Smooth muscle cell (in vitro differentiated cells): ENCODE measurements around the gene POGZ. TPM values are rescaled to one million over a fixed set of nuclear protein-coding genes. Genes with fewer than 3 reads are reported as not detected.

Experiments
- DNase-seq: peaks from one replicate; lab custom pipeline; 2025; ENCODE audit not compliant: unreplicated experiment; lab: John Stamatoyannopoulos, UW
- H2AFZ ChIP-seq: fragments of 200-600 bp; sonication (generic); 2 replicates; pipeline ENCODE4 v1.6.0; 2016; ENCODE audit warnings: antibody characterized with exemption, low read depth, mild to moderate bottlenecking
- H3F3A ChIP-seq: fragments of 200-600 bp; sonication (generic); 2 replicates; pipeline ENCODE4 v1.6.0; 2017; ENCODE audit warnings: antibody characterized with exemption, low read depth
- H3K27ac ChIP-seq: fragments of 200-600 bp; sonication (generic); 2 replicates; pipeline ENCODE4 v1.5.1; 2016; ENCODE audit warnings: low read depth, mild to moderate bottlenecking
- H3K27me3 ChIP-seq: fragments of 200-600 bp; sonication (generic); 2 replicates; pipeline ENCODE4 v1.6.1; 2016; ENCODE audit warnings: low read depth, mild to moderate bottlenecking
- H3K36me3 ChIP-seq: fragments of 200-600 bp; sonication (generic); 2 replicates; pipeline ENCODE4 v1.5.1; 2016; ENCODE audit warnings: low read depth
- H3K4me1 ChIP-seq: fragments of 200-600 bp; sonication (generic); 2 replicates; pipeline ENCODE4 v1.5.1; 2016; ENCODE audit warnings: low read depth
- H3K4me2 ChIP-seq: fragments of 200-600 bp; sonication (generic); 2 replicates; pipeline ENCODE4 v1.6.0; 2016; ENCODE audit warnings: mild to moderate bottlenecking
- H3K4me3 ChIP-seq: fragments of 200-600 bp; sonication (generic); 2 replicates; pipeline ENCODE4 v1.5.1; 2016; ENCODE audit warnings: mild to moderate bottlenecking
- H3K79me2 ChIP-seq: fragments of 200-600 bp; sonication (generic); 2 replicates; pipeline ENCODE4 v1.6.0; 2016; ENCODE audit warnings: low read depth, mild to moderate bottlenecking
- H3K9ac ChIP-seq: fragments of 200-600 bp; sonication (generic); 2 replicates; pipeline ENCODE4 v1.6.0; 2016; ENCODE audit warnings: low read depth
- H3K9me3 ChIP-seq: fragments of 200-600 bp; sonication (generic); replicated peaks from 2 replicates; pipeline ENCODE4 v1.5.1; 2016; ENCODE audit warnings: low read depth
- H4K20me1 ChIP-seq: fragments of 200-600 bp; sonication (generic); 2 replicates; pipeline ENCODE4 v1.6.0; 2016; ENCODE audit warnings: low read depth
- WGBS: methylation state at CpG from one replicate; pipeline ENCODE4 v1.1.7; 2016; ENCODE audit warnings: low lambda C conversion rate; 5-methylcytosine and 5-hydroxymethylcytosine counted together
- polyA plus RNA-seq: library from polyadenylated mRNA; unstranded; fragments of >200 nt; fragmentation: Nextera tagmentation; extraction: Ambion mirVana; gene quantifications from 2 replicates; pipeline ENCODE4 v1.2.1, GENCODE V29; 2016
- total RNA-seq: library from RNA; depleted of rRNA; stranded (reverse); fragments of >200 nt; gene quantifications from 2 replicates; pipeline ENCODE4 v1.2.3, GENCODE V29; 2014
- TF ChIP-seq, protein P1 (sequence below): fragments of 200-600 bp; sonication (generic); IDR thresholded peaks from 2 replicates; pipeline ENCODE4 v1.5.1; 2017; ENCODE audit warnings: borderline replicate concordance, mild to moderate bottlenecking, antibody characterized with exemption; ENCODE audit not compliant: insufficient read depth, poor library complexity, severe bottlenecking

The POGZ gene
- total and polyA plus RNA-seq, 2 experiments from 2014 or later = 20.5 to 40.9 TPM

DNA sequence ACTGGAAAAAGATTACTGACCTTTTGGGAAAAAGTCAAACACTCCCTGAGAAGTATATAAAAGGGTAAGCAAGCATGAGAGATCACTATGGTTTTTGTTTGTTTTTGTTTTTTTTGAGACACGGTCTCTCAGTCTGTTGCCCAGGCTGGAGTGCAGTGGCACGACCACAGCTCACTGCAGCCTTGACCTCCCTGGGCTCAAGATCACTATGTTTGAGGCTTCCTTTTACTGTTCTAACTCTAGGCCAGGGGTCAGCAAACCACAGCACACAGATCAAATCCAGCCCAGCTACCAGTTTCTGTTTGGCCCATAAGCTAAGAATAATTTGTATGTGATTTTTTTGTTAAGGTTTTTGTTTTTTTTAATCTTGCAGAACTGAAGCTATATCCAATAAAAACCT is 34.2 kb downstream of the POGZ start:
- H3F3A ChIP-seq = peaks cover 8% of the 10 kb centered on the region
- peaks cover 27% of the 10 kb centered on the region for H3K79me2 ChIP-seq
- WGBS = 95% methylated on average over 2 of the region's 2 CpGs
- H3K4me2 ChIP-seq = no peak overlapping the region
- H3K36me3 ChIP-seq = peaks cover 54% of the 10 kb centered on the region
- H3K4me3 ChIP-seq = no peak overlapping the region
- H3K9ac ChIP-seq = no peak overlapping the region
- H3K9me3 ChIP-seq = no peaks in the 10 kb centered on the region
- no peak overlapping the region for H3K27ac ChIP-seq
- TF ChIP-seq, protein P1, sequence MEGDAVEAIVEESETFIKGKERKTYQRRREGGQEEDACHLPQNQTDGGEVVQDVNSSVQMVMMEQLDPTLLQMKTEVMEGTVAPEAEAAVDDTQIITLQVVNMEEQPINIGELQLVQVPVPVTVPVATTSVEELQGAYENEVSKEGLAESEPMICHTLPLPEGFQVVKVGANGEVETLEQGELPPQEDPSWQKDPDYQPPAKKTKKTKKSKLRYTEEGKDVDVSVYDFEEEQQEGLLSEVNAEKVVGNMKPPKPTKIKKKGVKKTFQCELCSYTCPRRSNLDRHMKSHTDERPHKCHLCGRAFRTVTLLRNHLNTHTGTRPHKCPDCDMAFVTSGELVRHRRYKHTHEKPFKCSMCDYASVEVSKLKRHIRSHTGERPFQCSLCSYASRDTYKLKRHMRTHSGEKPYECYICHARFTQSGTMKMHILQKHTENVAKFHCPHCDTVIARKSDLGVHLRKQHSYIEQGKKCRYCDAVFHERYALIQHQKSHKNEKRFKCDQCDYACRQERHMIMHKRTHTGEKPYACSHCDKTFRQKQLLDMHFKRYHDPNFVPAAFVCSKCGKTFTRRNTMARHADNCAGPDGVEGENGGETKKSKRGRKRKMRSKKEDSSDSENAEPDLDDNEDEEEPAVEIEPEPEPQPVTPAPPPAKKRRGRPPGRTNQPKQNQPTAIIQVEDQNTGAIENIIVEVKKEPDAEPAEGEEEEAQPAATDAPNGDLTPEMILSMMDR = no peak
- DNase-seq = no peak
- H3K27me3 ChIP-seq = no peaks in the 10 kb centered on the region
- no peak overlapping the region for H2AFZ ChIP-seq
- H3K4me1 ChIP-seq = no peaks in the 10 kb centered on the region
- H4K20me1 ChIP-seq = peaks cover 42% of the 10 kb centered on the region

DNA sequence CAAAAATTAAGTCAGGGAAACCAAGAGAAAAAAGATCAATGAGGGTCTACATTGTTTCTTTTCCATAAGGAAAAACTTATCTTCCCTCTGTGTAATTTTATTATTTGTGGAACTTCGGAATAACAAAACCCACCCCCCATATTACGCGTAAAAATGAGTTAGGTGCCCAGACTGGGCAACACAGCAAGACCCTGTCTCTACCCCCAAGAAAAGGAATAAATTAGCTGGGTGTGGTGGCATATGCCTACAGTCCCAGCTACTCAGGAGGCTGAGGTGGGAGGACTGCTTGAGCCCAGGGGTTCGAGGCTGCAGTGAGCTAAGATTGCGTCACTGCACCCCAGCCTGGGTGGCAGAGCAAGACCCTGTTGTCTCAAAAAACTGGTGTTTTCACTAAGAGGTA is 39.5 kb downstream of the POGZ start:
- Histone ChIP-seq H3K4me1 (no peaks in the 10 kb centered on the region), H3K4me3 (no peak overlapping the region), H3F3A (peaks cover 12% of the 10 kb centered on the region), H3K4me2 (no peak overlapping the region), H3K9me3 (no peaks in the 10 kb centered on the region), H3K27ac (no peak overlapping the region), H2AFZ (no peak overlapping the region), H4K20me1 (peaks cover 10% of the 10 kb centered on the region), H3K79me2 (peaks cover 10% of the 10 kb centered on the region), H3K9ac (no peak overlapping the region), H3K36me3 (peaks cover 32% of the 10 kb centered on the region), H3K27me3 (no peaks in the 10 kb centered on the region)
- no peak for DNase-seq
- WGBS = 87% methylated on average over 5 of the region's 5 CpGs
- TF ChIP-seq, protein P1 = no peak

DNA sequence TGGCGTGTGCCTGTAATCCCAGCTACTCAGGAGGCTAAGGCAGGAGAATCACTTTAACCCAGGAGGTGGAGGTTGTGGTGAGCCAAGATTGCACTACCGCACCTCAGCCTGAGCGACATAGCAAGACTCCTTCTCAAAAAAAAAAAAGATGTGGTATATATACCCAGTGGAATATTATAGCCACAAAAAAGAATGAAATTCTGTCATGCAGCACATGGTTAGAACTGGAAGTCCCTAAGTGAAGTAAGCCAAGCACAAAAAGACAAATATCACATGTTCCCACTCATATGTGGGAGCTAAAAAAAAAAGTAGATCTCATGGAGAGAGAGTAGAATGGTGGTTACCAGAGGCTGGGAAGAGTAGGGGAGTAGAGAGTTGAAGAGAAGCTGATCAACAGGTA is 41.2 kb downstream of the POGZ start:
- Histone ChIP-seq H3F3A (peaks cover 9% of the 10 kb centered on the region), H4K20me1 (peaks cover 20% of the 10 kb centered on the region), H2AFZ (no peak overlapping the region), H3K4me2 (no peak overlapping the region), H3K27me3 (no peaks in the 10 kb centered on the region), H3K79me2 (peaks cover 6% of the 10 kb centered on the region), H3K4me3 (no peak overlapping the region), H3K4me1 (no peaks in the 10 kb centered on the region), H3K27ac (no peak overlapping the region), H3K9ac (no peak overlapping the region), H3K36me3 (peaks cover 26% of the 10 kb centered on the region), H3K9me3 (no peaks in the 10 kb centered on the region)
- DNase-seq = no peak
- WGBS = 98% methylated on average over 3 of the region's 3 CpGs
- TF ChIP-seq, protein P1 = no peak

DNA sequence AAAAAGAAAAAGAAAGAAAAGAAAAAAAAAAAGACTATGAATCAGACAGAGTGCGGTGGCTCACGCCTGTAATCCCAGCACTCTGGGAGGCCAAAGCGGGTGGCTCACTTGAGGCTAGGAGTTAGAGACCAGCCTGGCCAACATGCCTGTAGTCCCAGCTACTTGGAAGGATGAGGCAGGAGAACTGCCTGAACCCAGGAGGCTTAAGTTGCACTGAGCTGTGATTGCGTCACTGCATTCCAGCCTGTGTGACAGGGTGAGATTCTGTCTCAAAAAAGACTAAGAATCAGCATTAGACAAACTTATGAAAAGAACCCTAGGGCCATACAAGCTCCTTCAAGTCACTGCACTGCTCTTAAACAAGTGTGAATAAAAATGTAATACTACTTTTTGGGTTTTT is 43.1 kb downstream of the POGZ start:
- Histone ChIP-seq H2AFZ (no peak overlapping the region), H3K9ac (no peak overlapping the region), H3K27ac (peak overlapping the region; percentile 27), H3K9me3 (no peaks in the 10 kb centered on the region), H3K79me2 (peaks cover 3% of the 10 kb centered on the region), H3F3A (peaks cover 9% of the 10 kb centered on the region), H3K4me2 (no peak overlapping the region), H3K4me1 (no peaks in the 10 kb centered on the region), H3K27me3 (no peaks in the 10 kb centered on the region), H3K36me3 (peaks cover 34% of the 10 kb centered on the region), H3K4me3 (no peak overlapping the region), H4K20me1 (peaks cover 24% of the 10 kb centered on the region)
- DNase-seq = no peak
- 82% methylated on average over 4 of the region's 4 CpGs for WGBS
- TF ChIP-seq, protein P1 = no peak
